Esophagus mucosa (tissue), 1 donor: Measurements from ENCODE around the gene FIGN. TPM values are rescaled to one million over a fixed set of nuclear protein-coding genes. Genes with fewer than 3 reads are reported as not detected.

Experiments
- ATAC-seq: fragments of 200-7000 bp; cut with Tn5 transposase; one replicate; pipeline ENCODE4 v1.9.1; 2020
- total RNA-seq: library from RNA; stranded (reverse); gene quantifications from one replicate; pipeline ENCODE4 v1.2.4, GENCODE V29; 2023
- donor health status: DM: yes; HTN: yes; CAD: no.

The FIGN gene
- total RNA-seq, 1 donor from 2014 or later = 1.0 TPM

DNA sequence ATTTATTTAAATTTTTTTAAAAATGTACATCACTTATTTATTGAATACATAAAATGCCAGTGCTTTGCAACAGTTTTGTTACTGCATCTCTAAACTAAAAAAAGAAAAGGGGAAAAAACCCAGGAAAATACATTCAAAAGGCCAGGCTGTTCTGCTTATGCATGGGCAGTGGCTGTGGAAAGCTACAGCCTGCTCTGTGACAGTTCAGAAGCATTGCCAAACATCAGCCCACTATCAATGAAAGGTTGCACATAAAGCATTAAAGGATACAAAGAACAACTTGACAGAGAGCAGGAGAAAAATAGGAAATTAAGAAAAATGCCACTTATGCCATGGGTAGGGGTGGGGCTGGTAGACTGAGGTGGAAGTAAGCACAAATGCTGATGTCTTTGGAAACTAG is 128.2 kb downstream of the FIGN start:
- ATAC-seq = no peak

DNA sequence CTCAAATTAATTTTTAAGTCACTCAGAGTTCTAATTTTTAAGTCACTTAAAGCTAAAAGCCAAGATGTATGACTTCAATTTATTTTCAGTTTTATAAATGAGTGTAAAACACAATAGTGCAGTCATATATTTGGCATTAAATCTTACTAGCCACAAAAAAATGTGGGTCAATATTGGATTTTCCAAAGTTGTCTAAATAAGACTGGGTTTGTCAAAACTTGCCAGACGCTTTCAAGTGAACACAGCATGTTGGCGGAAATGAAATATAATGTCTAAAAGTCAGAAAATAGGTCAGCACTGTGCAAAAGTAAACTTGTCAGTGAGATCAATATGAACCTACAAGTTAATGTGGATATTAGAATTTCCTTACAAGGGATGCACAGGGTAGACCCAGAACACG is 128.9 kb downstream of the FIGN start:
- ATAC-seq = no peak

DNA sequence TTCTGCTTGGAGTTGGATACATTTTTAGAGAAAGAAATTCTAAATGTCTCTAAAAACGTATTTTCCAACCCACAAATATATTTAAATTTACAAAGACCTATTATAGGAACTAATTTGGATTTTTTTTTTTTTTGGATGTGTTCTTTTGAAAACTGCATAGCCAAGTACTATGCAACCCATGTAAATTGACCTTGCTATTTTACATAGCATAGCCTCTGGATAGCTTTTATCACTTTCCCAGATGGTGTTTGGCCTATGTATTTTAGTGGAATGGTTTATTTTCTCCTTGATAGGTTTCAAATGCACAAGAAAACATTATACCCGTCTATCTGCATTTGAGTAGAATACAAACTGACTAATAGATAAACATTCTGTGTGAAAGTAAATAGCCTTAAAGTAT is 130.0 kb downstream of the FIGN start:
- no peak for ATAC-seq

DNA sequence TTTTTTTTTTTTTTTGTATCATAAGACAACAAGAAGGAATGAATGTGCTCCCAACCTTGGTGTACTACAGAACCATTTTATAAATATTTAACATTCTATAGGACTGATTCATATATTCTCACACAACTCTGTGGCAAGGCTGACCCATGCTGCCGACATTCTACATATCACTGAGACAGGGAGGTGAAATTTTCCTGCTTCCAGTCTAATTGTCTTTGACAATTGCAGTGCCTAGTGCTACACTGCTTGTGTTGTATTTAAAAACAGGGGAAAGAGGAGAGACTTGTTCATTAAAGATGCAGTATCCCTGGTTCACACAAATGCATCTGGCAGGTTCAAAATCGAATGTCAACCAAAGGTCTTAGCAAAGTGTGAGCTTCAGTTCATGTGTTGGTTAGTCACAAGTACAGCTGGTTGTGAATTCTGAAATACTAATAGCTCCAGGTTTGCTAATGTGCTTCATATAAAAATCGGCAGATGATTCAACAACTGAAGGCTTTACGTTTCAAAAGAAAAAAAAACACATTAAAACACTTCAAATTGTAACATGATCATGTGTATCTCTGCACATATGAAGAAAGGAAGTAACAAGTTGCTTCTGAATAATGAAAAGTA is 130.8 kb downstream of the FIGN start:
- no peak for ATAC-seq

DNA sequence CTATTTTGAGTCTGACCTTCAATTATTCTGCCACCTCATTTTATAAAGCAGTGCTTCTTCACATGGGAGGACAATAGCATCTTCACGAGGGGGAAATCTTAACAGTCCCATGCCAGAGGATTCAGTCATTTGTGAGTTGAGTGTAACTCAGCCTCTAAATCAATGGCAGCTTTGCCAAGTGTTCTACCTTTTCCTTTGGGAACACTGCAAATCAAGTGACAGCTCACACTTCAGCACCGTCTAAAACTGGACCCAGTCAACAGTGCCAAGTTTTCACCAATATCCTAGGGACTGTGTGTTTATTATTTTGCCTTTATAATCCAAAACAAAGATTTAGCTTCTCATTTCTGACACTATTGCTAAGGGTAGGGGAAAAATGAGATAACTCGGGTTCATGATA is 133.6 kb downstream of the FIGN start:
- no peak for ATAC-seq

DNA sequence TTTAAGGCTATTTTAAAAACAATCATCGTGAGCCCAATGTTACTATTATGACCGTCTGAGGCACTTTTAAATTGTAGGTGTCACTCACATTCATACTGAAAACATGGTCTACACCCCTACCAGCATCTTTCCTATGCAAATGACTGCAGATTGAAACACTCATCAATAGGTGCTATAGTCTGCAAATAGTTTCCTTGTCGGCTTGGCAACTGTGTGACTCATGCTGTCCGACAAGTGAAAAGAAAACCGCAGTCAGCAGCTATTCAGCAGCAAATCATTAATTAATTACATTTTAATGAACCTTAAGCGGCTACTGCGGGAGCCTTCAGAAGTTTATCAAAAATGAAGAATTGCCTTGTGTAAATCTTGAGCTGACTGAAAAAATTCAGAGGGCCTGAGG is 134.4 kb downstream of the FIGN start:
- ATAC-seq = peak; percentile 48

DNA sequence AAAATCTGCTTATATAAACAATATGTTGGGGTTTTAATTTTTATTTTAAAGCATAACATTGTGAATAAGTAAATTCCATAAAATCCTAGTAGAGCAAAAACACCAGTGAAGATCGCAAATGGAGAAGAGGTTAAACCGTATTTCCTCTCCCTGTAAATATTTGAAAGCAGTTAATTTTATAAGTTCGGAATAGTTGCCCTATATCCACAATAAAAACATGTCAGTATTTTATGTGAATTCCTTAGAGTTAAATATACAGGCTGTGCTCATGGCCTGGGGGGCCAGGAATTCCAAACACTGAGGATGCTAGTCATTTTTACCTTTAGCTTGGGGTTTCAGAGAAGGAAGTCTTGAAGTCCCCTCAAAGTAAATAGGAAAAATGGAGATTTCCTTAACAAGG is 135.0 kb downstream of the FIGN start:
- ATAC-seq = no peak

DNA sequence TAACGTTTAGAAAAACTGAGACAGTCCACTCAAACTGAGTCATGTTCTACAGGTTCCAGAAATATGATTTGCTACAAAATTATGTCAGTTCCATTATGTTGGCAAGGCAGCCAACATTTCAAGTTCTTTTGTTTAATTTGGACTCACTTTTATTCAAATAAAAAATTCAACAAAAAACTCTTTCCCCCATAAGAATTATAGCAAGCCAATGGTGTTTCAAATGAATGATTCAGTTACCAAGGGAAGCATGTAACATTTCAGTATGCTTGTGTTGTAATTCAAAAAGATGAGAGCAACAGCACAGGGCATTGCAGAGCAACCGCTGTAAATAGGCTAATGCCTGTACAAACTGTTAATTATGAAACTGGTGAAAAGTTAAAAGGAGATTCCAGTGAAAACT is 140.8 kb downstream of the FIGN start:
- no peak for ATAC-seq

DNA sequence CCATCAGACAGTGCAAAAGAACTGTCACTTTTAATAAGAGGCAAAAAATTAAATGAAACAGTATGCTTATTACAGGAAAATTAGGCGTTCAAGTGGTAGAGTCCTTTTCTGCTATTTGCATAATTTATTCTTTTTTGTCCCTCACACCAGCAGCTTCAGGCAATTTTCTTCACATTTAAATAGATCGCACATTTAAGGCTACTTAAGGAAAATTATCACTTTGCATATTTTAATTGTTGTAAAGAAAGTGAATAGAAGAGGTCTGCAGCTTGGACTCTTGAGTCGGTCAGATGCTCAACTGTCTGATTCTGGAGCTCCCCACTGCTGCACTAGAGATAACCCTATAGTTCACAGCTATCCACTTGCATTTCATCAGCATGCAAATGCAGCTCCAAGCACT is 141.3 kb downstream of the FIGN start:
- no peak for ATAC-seq

DNA sequence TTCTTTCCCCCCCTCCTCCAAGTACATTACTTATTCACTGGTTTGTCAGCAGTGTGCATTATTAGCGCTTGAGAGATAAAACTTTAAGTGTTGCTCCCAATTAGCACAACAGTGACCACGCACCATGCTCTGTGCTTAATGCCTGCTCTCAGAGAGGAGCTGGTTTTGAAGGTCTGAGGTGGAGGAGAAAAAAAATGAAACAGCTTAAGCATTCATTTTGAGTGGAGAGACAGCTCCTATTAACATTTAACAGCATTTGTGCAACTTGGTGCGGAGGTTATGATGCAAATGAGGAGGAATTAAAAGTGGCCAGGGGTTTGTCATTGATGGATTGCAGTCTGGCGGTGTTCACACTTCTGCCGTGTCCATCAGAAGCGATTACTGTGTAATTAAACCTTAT is 141.8 kb downstream of the FIGN start:
- ATAC-seq = no peak

DNA sequence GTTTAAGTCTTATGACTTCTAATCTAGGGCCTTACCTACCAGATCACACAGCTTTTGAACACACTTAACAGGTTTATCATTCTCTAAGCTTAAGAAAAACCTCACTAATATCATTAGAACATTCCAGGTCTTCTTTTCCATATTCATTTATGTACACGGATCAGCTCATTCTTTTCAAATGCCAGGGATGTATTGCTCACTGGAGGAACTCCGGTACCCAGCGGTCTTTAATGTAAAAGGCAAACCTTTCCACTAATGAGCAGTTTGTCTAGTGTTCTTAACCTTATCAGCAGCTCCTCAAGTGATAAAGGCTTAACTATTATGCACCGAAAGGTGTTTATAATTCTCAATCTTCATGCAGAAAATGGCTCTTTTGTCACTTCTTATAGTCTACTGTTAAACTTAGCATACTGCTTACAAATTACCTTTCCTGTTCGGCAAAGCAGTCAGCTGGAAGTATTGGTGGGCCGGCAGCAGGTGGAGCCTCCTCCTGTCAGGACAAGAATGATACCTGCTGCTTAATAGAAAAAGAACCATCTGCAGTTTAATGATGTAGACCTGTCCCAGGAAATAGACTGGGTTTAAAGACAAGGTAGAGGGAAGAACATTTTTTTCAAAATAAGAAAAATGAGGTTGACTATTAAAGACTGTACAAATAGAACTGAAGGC is 142.7 kb downstream of the FIGN start:
- ATAC-seq = no peak

DNA sequence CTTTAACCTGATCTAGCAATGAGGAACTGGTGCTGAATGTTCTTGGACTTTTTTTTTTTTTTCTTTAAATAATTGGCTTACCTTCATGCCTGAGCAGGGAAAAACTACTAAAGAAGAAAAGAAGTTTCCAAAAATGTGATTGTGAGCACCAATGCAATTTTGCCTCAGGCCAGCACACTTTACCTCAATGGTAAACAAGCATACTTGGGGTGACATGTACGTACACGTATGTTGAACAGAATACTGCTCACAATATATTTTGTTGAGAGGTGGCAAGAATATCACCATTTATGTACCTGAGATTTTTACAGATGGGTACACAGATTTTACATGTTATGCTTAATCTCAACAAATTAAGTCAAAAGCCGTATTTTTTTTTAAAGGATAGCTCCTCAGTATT is 144.3 kb downstream of the FIGN start:
- no peak for ATAC-seq

DNA sequence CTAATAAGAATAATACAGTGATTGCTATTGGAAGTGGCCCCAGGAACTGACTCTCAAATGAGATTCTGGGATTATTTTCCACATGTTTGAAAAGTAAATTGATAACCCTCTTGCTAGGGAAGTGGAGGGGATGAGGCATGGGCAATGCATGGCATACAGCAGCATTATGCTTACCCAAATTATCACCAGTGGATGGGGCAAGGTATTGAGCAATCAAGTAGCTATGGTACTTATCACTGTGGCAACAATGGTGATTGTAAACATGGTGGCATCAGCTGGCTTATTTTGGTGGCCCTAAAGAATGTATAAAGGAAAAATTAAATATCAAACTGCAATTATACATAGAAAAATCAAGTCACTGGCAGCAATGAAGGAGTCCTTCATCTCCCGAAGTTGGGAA is 155.1 kb downstream of the FIGN start:
- ATAC-seq = no peak

DNA sequence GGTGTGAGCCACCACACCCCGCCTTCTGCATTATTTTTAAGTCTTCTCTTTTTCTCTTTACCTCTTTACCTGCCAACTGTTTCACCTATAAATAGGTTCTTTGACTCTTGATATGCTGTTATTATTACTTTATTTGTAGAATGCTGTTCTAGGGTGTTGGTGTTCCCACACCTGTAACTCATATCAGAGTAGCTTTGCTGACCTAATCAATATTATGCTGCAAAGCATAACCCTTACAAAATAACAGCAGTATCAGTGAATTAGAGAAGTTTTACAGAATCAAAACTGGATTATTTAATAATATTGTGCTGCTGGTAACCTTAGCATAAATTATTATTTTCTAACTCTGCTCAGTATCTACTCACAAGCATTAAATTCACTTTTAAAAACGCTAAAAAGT is 161.5 kb downstream of the FIGN start:
- no peak for ATAC-seq

DNA sequence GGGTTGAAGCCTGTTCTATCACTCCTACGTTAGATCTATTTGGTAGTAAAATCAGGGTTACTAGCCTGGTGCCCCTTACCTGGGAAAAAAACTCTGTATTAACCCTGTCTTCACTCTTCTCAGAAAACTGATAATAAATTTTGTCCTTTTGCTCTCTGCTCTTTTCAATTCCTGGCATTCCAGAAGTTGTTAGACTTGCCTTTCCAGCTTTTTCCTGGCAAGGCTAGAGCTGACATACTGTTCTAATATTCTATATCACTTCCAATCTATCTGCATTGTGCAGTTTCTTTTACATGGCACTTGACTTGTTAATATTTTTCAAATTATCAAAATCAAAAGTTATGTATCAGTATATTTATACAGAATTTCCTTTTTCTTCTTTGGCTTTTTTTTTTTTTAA is 162.2 kb downstream of the FIGN start:
- ATAC-seq = no peak

DNA sequence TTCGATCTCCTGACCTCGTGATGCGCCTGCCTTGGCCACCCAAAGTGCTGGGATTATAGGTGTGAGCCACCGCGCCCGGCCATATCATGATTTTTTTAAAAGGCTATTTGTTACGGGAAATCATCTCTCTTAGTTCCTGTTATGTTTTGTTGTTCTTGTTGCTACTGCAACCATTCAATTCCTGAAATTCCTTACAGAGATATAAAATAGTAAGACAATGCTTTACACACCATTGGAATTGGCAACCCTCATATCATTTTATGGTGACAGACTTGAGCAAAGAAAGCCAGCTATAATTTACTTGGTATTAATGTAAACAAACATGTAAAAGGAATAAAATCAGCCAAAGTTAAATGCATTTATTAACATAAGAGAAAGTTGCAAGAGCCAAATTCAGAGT is 163.0 kb downstream of the FIGN start:
- ATAC-seq = no peak

DNA sequence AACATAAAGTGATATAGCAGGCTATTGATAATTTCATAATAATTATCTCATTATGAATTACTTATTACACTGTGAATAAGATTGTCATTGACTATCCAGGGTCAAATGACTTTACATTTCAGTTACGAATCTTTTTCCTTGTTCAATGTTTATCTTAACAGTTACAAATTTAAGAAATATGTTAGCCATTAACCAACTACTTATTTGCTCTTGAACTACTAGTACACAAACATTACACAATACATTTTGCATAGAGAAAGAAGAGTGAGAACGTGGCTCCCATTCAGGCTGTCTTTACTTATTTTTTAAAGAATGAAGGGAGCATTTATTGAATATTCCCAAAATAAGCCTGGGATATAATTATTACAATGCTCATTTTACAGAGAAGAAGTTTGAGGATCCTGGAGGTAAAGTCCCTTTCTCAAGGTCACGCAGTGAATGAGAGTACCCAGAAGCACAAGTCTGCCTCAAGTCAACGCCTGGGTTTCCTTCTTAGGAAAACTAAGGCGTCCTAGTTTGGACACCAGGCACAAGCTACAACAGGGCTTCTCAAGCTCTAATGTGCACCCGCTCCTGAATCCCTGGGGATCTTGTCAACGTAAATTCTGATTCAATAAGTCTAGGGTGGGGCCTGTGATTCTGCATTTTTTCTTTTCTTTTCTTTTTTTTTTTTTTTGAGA is 164.2 kb downstream of the FIGN start:
- no peak for ATAC-seq

DNA sequence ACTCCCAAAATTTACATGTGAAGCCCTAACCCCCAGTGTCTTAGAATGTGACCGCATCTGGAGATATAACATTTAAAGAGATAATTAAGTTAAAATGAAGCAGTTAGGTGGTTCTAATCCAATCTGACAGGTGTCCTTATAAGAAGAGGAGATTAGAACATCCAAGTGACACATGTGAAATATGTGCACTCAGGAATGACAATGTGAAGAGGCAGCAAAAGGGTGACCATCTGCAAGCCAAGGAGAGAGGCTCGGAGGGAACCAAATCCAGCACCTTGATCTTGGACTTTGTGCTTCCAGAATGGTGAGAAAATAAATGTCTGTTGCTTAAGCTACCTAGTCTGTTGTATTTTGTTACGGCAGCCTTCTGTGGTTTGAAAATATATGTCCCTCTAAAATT is 165.4 kb downstream of the FIGN start:
- ATAC-seq = no peak

DNA sequence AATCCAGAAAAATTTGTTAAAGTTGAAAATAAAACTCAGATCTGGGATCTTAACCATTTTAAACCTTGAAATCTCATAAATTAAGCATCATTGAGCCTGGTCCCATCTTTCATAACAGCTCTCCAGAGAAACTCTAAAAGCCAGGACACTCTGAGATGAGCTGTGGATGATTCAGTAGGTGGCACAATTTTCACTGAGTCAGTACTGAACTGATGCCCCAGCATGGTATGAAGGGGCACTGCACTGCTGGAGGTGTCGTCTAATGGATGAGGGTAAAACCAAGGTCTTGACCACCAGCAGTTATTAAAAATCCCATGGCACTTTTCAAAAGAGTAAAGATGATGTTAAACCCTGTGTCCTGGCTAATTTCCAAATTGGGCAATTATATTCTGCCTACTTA is 170.6 kb downstream of the FIGN start:
- no peak for ATAC-seq

DNA sequence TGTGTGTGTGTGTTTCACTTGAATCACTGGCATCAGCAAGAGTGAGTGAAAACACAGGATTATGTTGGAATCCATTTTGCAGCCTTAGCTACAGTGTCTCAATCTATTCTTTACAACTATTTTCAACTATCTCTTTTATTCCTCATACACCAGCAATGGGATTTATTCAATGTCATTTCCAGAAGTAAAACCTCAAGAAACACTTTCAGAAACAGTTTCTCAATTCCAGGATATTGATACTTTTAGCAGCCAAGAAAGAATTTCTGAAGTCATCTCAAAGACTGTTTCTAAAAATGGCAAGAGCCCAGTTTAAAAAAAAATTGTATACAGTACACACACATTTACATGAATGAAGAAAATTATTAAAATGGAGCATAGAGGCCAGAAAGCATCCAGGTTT is 171.6 kb downstream of the FIGN start:
- no peak for ATAC-seq

DNA sequence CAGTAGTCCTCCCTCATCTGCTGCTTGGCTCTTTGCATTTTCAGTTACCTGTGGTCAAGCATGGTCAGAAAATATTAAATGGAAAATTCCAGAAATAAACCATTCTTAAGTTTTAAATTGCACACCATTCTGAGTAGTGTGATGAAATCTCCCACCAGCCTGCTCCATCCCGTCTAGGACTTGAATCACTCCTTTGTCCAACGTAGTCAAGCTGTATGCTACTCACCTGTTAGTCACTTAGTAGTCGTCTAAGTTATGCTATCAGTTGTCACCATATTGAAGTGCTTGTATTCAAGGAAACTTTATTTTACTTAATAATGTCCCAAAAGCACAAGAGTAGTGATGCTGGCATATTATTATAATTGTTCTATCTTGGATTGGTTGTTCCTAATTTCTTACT is 172.5 kb downstream of the FIGN start:
- ATAC-seq = no peak

DNA sequence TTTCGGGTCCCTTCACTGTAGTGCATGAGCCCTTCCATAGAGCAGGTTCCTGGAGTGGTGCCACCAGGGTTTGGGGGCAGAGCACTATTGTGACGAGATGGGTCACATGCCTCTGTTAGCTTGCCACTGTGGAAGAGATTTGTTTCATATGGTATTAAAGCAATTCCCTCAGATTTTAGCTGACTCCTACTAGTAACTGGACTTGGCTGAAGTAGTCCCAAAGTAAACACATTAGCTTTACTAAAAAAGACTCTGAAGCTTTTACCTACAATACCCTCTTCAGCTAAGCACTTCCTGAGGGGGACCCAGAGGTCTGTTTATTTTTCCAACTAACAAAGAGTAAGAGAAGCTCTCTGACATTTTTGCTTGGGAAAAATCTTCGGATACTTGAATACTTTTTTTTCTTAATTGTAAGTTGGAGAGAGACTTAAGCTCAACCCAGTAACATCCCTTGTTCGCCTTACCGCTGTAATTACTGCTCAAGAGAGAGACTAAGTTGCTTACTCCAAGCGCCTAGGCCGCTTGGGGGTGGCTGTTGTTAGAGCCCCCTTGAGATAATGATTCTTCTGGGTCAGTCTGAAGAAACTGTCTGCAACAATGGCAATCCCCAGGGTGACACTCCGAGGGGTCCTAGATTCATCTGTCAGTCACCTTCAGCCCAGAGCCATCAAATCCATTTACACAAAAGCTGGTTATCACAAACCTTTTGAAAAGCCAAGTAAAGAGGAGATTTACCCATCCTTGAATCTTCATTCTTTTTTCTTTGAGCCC is 177.4 kb downstream of the FIGN start:
- ATAC-seq = no peak

DNA sequence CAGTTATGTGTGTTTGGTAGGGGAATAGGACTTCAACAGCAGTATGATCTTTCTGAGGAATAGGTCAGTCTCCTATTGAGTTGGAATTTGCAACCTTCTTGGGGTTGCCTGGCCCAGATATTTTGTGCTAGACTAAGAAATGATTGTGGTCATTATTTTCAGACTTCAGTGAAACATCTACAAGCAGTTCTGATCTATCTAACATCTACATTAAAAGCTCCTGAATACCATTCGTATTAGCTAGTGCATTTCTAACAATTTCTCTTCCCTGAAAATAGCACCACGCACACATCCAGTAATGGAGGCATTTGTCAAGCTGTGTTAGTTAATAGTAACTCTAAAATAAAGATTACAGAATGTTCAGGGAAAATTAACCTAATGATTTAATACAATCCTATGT is 179.3 kb downstream of the FIGN start:
- no peak for ATAC-seq

DNA sequence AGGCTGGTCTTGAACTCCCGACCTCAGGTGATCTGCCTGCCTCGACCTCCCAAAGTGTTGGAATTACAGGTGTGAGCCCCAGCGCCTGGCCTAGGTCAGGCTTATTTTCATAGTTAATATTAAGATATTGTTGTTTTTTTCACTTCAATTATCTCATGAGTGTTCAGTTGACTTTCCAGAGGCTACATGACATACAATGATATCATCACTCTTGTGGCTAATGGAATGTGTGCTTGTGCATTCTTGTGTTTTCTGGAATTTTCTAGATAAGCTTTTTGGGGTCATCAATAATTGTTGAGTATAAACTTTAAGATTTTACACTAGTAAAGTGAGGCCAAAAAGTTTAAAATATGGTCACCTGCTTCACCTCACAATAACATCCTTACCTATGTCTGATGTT is 180.9 kb downstream of the FIGN start:
- ATAC-seq = no peak
